HG02759 (cell line): ENCODE results near the gene GSG1.
"Not testable (repeated sequence)": the region's sequence is repeated elsewhere in the genome, so short reads cannot be mapped to it uniquely, and the experiment has no call there.

Source experiments
- ATAC-seq: cut with Tn5 transposase; IDR thresholded peaks from one replicate; pipeline ENCODE4 v1.9.1; 2021; ENCODE audit warnings: mild to moderate bottlenecking, moderate library complexity; ENCODE audit not compliant: unreplicated experiment

The GSG1 gene

DNA sequence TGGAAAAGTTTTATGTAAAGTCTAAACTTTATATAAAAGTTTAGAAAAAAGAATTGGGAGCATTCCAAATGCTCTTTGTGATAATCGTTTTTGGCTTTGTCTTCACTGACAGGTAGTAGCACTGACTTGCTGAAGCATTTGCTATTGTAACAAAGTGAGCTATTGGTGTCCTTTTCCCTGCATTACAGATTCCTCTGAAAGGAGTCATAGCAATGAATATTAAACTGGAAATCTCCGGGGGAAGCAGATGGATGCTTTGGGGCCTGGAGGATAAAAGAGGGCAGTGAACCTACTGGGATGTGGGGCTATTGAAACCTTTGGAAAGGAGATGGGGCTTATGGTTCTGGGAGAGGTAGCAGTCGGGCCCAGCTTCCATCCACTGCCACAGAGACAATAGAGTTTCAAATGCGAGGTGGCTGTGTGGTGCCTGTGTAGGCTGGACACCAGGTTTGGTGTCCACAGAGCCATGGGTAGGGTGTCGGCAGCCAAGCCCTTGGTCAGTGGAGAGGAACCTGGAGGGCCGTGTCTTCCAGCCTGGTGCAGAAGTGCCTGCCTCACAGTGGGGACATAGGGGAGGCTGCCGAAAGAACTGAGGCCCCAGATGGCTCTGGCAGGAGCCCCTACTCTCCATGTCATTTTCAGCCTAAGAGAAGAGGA is 10.1 kb downstream of the GSG1 start:
- ATAC-seq: no peak

DNA sequence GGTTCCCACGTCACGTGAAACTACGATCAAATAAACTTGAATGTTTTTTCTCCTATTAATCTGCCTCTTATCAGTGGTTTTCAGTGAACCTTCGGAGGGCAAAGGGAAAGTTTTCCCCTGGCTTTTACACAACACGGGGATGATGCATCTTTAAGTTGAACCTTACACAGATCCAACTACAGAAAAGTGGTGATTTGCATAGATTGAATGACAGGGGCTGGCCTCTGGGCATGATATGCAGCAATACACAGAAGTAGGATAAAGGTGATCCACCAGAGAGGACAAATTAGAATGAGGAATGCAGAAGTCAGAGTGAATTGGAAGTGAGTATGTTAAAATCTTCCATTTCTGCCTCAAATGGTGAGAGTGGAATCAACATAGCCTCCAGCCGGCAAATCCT is 11.6 kb downstream of the GSG1 start:
- ATAC-seq: no peak

DNA sequence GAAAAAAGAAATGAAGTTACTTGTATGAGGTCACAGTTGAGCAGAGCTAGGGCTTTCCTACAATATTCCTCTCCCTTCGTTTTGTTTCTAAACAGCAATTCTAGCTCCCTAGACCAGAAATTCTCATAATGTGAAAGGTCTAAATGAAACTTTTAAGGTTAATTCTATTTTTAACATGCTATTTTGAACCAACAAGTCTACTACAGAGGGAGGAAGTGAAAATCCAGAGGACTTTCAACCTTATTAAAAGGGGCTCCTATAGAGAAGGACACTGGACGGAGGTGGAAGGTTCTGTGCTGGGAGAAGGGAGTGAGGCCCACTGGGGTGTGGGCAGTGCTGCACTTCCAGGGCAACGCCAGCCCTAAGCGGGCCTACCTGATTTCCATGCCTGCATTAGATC is 13.4 kb downstream of the GSG1 start:
- no peak for ATAC-seq

DNA sequence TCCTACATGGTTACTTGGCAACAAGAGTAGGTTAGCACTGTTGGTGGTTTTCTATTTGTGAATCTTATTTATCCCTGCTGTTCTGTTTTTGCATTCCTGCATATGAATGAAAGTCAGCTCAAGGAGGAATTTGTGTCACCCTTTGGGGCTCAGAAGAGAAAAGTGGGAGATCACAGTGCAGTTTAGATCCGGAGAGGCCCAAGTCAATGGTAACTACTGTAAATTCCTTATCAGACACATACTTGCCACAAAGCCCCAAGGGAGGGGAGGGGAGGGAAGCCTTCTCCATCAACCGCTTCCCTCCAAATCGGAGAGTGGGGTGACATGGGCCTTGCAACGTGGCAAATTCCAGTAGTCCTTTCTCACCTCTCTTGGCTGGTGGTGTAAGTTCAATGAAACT is 15.0 kb downstream of the GSG1 start:
- no peak for ATAC-seq

DNA sequence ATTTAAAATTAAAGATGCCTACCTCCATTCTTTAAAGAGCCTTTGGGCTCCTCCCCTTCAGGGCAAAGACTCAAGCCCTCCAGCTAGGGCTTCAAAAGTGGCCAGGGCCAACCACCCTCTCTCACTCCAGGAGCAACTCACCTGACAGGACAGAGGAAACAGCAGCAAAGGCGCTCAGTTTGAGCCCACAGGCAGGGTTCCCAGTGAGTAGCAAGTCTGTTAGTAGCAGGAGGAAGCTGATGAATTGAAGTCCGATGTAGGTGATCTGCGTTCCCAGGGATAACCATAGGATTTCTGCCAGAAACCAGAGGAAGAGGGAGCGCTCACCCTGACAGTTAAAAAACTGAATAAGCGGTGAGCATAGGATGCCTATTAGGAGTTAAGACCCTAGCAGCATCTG is 15.7 kb downstream of the GSG1 start:
- no peak for ATAC-seq

DNA sequence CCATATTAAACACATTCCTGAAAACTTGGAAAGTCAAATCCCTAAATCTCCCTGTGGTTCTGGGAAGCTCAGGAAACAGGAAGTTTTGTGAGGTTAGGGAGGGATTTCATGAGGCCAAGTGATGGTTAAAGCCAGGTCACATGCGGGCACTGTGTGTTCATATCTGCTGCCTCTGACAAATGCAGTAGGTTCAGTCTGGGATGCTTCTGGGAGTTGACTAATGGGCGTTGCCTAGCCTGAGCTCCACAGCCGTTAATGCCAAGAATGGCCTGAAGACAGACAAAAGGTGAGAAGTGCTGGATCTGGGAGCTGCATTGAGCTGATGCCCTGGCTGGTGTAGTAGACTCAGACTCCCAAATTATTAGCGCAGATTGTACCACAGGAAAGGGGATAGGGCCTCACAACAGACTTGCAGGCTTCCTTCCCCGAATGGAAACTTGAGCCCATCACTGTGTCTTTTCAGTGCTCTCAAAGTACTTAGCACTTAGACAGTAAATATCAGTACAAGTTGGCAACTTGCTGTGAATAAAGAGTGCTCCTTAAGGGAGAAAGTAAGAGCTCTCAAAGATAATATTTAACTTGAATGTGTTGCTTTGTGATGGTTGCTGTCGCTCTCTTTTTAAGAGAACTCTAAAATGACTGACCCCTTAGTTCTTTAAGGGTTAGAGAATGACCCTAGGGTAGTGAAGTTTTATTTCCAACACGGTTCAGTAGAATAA is 17.3 kb downstream of the GSG1 start:
- no peak for ATAC-seq

DNA sequence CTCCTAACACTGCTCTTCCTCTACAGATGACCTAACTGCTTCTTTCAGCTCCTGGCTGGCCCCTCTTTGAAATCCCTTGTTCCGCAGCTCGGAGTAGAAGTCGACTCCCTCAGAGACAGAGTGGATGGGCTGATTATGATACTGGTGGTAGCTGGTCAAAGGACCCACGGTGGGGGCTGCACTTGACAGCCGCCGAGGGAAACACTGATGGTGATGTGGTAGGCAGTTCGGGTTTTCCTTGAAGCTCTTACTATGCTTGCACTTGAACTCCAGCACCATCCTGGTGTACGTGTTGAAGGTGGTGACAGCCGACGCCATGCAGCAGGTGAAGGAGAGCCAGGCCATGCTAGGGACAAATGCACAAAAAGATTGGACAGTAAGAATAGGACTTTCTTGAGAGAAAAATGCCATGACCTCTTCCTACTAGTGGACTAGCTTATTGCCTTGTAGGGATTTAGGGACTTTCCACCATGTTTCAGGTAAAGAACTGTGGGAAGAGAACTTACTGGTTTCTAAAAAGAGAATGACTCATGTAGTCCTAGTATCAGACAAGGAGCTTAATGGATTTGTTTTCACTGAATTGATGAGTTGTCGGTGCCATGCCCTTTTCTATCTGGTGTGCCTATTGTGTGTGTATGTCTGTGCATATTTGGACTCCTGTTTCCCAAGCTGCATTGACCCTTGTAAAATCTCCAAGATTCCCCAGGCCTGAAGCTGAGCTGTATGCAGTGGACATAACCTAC is 18.4 kb downstream of the GSG1 start:
- no peak for ATAC-seq

DNA sequence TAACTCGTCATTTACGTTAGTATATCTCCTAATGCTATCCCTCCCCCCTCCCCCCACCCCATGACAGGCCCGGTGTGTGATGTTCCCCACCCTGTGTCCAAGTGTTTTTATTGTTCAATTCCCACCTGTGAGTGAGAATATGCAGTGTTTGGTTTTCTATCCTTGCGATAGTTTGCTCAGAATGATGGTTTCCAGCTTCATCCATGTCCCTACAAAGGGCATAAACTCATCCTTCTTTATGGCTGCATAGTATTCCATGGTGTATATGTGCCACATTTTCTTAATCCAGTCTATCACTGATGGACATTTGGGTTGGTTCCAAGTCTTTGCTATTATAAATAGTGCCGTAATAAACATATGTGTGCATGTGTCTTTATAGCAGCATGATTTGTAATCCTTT is 19.8 kb downstream of the GSG1 start:
- ATAC-seq: not testable (repeated sequence)

DNA sequence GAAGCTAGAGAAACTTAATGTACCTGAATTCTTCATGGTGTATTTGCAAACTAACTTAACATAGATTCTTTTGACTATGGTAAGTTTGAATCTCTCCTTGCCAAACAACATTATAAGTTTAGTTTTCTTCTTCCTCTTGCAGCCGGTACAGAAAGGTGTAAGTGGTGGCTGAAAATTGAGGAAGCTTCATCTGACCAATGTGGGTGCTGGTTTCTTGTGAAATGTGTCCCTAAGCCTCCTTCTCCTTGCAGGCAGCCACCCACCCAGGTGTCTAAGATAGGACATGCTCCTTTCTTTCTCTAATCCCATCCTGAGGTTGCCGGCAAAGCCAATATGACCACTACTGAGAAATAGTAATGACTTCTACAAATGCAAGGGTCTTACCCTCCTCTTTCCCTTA is 20.6 kb downstream of the GSG1 start:
- no peak for ATAC-seq

DNA sequence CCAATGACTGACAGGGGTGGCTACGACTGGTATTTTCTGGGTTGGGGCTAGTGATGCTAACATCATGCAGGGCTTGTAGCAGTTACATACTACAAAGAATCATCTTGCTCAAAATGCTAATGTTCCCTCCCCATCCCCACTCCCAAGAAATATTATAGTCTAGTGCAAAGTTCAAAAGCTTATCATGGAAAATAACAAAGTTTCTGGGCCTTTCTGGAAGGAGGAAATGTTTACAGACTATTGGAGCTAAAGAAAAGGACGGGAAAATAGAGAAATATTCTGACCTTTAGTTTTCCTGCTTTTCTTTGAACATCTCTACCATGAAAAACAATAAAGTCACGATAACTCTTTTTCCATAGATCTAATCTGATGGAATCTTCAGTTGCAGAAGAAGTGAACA is 23.2 kb downstream of the GSG1 start:
- ATAC-seq: no peak

DNA sequence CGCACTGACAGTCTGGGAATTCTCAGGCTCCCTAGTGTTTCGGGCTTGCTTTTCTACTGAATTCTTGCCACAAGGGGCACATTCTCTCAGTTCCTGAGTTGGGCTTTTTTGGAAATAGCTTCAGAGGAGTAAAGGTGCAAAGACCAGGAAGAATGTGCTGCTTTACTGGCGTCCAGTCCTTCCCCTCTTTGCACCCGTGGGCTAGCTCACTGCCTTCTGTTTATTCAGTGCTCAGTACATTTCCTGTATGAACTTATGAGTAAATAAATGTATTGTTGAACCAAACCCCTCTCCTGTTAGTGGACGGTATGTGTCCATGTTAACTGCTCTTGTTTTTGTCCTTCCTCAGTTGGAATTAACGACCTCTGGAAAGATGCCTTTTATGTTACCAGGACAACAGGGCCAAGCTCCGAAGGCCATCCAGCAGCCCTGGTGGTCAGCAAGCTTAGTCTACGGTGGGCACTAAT is 24.0 kb downstream of the GSG1 start:
- no peak for ATAC-seq

DNA sequence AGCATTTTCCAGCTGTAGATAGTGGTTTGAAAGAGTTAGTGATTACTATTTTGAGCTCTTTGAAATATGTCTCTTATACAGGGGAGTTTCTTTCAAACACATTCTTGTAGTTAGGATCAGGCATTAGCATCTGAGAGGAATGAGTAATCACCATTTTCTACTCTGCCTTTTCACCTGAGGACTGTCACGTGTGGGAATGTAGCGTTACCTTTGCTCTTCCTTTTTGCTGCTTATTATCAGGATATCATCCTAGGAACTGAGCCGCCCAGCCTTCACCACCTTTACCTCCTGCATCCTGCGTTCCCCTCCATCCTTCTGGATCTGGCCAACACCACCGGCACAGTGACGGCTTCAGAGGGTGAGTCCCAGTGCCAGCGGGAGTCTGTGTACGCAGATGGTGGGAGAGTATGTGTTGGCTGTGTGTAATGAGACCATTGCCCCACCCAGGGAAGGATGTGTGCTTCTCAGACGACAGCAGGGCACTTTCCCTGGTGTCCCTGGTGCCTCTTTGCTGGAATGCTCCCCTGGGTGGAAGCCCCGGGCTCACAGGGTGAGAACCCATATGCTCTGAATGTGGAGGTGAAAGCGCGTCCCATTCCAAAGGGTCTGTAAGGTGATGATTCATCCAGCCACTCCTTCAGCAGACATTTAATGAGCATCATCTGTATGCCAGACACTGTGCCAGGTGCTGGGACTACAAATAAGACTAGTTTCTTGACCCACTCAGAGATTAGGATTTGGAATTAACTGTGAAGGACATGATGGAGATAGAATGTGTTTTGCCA is 27.5 kb downstream of the GSG1 start:
- ATAC-seq: no peak

DNA sequence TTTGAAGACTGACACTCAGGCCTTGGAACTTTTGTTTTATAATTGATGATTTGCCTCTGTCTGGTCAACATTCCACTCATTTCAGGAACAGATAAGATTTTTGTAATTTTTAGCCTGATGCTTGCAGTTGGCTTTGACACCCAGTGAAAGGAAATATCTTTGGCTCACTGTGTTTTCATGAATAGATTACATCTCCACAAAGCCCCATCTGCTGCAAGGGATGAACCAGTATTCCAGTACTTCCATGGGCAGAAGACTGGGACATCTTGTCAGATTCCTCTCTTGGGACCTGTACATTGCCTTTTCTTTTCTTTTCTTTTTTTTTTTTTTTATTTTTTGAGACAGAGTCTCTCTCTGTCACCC is 28.4 kb downstream of the GSG1 start:
- no peak for ATAC-seq

DNA sequence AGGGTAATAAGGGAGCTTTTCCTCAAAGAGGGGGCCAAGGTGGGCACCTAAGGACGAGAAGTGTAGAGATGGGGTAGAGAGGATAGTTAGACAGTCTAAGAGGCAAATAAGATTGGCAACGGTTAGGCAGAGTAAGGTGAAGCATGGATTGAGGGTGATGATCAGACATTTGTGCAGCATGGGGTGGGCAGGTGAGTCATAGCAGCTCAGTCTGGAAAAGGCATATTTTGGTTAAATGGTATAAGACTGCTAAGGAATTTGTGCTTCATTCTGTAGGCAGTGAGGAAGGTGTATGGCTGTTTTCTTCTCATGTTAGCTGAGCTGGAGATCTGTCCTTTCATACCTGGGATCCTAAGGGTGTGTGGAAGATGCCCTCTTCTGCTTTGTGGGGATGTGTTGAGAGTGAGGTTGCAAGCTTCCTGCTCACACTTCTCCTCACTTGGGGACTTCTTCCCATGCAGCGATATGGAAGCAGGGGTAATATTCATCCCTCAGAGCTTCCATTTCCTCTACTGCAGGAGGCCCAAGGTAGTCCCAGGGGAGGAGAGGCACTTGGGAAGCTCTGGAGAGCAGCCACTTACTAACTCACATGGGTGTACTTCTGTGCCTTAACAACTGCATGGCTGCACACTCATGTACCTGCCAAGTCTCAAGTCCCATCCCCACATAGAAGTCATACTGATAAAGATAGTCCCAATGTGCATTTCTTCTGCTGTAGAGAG is 28.9 kb downstream of the GSG1 start:
- no peak for ATAC-seq

DNA sequence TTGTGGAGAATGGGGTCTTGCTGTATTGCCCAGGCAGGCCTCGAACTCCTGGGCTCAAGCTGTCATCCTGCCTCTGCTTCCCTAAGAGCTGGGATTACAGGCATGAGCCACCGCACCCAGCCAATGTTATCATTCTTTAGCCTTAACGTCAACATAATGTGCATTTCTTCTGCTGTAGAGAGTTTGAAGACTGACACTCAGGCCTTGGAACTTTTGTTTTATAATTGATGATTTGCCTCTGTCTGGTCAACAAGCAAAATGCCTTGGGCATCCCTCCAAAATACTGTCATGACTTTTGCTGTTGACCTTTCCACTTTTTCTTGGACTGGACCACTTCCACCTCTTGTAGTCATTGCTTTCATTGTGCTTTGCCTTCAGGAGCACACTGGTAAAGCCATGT is 30.3 kb downstream of the GSG1 start:
- no peak for ATAC-seq

DNA sequence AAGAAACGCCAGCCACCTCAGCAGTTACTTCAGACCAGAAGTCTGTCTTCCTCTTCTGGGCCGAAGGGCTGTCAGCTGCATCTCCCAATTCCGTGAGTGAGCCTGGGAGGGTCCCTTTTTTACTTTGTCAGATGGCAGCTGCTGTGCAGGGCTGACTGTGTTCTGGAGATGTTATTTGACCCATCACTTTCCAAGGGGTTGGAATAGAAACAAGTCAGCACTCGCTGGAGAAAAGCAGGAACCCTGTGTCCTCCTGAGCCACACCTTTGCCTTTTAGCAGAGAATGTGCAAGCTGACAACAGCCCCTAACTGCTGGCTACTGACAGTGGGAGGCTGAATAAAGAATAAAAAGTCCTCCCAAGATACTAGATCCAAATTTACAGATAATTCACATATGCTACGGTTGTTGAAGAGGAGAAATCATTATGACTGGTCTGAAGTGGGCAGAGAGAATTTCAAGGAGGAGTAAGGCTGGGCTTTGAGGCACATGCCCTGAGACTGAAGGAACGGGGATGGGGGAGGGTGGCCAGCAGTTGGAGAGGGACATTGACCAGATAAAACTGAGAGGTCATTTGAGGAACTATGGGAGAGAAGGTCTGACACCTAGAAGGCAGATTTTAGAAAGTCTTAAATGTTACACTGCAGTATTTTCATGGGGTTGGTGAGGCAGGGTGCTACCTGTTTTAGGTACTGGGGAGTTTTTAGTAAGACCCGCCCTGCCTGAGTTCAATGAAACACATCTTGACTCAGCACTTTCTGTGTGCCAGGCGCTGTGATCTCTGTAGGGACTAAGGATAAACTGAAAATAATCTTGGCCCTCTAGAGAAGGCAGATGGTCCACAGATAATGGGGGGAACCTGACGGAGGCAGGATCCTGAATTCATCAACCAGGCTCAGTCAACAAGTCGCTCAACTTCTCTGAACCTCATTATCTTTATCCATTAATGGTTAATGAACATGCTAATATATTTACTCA is 31.9 kb downstream of the GSG1 start:
- no peak for ATAC-seq

DNA sequence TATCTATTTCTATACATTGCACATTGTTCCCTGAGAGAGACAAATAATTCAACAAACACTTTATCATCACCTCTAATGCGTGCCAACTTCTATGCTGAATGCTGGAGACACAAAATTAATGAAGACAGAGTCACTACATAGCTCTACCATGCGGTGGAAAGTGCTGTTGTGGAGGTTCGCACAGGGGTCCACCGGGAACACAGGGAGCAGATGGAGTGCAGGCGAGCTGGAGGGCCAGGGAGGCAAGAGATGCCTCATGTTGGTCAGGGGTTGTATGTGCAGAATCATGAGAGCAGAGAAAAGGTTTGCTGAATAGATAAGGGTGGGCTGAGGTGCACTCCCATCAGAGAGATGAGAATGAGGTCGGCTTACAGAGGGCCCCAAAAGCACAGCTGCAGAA is 34.1 kb downstream of the GSG1 start:
- no peak for ATAC-seq

DNA sequence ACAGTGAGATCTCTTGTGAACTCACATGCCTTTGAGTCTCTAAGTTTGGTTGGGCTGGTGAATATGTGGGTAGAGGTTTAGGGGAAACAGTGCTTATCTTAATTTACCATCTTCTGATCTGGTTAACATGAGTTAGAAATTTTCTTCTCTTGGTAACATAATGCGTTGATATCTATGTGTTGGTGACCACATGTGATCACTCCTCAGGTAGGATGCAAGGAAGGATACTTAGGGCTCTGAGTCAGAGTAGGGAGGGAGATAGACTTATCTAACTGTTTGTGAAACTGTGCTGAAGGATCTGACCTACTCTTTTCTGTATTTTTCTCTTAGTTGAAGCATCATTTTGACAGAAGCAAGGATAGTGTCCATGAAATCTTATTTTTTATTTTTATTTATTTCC is 36.1 kb downstream of the GSG1 start:
- no peak for ATAC-seq

DNA sequence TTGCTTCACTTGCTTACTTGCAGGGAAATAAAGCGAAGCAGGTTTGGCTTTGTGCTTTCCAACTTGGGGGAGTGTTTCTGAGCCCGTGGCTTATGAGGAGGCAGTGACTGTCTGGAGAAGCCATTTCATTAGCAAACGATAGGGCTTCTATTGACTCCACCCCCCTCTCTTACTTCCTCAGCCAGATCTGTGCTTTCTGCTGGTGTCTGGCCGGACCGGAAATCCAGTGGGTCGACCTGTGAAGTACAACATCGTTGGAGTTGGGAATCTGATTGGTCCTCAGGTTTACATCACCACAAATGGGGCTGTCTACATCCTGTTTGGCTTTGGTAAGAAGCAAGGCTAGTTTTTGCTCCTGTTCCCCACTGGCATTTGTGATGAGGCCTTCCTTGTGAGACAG is 37.0 kb downstream of the GSG1 start:
- no peak for ATAC-seq

DNA sequence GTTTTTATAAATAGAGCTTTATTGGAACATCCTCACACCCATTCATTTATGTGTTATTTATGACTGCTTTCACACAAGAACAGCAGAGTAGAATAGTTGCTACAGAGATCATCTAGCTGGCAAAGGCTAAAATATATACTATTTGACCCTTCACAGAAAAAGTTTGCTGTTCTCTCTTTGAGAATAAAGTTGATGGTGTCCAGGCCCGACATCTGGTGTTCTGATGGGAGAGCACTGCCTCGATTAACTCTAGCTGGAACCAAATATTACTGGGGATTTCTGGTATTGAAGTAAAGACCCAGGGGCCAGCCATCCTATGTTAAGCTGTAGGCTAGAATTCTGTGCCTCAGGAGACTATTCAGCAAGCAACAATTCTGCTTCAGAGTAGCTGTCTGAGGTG is 37.5 kb downstream of the GSG1 start:
- no peak for ATAC-seq
